SKM-1 treated with dmso at 0.1 percent for 144 hours (cell line): ENCODE data around the gene EFNA2.
"Not testable (repeated sequence)": the region's sequence is repeated elsewhere in the genome, so short reads cannot be mapped to it uniquely, and the experiment has no call there.

ENCODE experiments used
- DNase-seq: peaks from one replicate; lab custom pipeline; 2025; ENCODE audit not compliant: unreplicated experiment; lab: John Stamatoyannopoulos, UW

The EFNA2 gene

DNA sequence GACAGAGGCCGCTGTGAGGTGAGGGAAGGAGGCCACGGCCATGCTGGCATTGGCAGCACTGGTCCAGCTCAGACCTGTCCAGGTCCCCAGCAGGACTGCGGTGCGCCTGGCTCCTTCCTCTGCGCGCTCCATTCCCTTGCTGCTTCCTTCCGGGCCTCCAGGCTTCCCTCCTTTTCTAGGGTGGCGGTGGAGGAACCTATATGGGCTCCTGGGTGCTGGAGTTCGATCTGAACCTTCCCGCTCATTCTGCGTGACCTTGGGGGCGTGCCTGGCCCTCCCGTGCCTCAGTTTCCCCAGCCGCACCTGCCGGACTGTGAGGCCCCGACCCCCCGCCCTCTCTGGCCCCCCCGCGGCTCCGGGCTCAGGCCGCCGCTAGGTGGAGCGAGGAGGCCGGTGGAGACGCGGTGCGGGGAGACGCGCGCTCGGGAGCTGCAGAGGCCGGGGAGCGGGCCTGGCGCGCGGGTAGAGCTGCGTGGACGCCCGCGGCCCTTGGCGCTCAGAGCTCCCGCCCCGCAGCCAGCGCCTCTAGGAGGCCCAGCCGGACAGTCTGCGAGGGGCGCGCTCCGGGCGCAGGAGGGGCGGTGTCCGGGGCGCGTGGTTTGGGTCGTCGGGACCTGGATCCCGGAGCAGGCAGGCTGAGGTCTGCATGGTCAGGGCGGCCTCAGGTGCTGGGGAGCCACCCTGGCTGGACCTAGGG, 29.9 kb downstream of the EFNA2 start:
- DNase-seq: no peak

DNA sequence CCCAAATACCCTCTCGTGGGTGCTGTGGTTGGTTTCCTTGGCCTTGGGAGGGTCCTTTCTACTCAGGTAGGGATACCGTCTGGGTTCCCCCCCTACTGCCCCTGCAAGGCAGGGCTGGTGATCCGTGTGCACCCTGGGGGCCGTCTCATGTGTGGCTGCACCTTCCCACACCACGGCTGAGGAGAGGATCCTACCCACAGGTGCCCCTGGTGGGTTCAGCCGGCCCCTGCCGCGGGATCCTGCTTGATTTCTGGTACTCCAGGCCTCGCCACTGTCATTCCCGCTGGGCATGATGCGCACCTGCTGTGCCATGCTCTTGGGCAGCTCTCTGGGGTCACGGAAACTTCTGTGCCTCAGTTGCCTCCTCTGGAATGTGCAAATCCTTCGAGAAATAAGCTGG, 30.8 kb downstream of the EFNA2 start:
- DNase-seq: no peak

- DNase-seq: no peak
Observed at GRCh38 chr19:1317274-1318003, 31.8 kb downstream of the EFNA2 start.

- no peak for DNase-seq
Observed at GRCh38 chr19:1318678-1319471, 33.2 kb downstream of the EFNA2 start.

- not testable (repeated sequence) for DNase-seq
Observed at GRCh38 chr19:1320282-1320650, 34.6 kb downstream of the EFNA2 start.

DNA sequence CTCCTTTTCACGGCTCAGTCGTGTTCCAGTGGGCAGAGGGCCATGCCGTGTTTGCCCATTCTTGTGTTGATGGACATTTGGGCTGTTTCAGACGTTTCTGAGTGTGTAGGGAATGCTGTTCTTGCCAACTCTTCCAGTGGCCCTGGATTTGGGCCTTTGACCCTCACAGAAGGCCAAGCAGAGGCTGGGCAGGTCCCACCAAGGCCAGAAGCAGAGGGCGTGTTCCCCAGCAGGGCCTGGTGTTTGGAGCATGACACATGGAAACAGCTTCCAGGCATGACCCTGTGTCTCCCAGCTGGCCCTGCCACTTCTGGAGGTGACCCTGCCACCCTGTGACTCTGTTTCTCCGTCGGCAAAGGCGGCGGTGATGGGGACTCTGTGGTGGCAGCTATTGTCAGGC, 35.9 kb downstream of the EFNA2 start:
- DNase-seq: no peak

DNA sequence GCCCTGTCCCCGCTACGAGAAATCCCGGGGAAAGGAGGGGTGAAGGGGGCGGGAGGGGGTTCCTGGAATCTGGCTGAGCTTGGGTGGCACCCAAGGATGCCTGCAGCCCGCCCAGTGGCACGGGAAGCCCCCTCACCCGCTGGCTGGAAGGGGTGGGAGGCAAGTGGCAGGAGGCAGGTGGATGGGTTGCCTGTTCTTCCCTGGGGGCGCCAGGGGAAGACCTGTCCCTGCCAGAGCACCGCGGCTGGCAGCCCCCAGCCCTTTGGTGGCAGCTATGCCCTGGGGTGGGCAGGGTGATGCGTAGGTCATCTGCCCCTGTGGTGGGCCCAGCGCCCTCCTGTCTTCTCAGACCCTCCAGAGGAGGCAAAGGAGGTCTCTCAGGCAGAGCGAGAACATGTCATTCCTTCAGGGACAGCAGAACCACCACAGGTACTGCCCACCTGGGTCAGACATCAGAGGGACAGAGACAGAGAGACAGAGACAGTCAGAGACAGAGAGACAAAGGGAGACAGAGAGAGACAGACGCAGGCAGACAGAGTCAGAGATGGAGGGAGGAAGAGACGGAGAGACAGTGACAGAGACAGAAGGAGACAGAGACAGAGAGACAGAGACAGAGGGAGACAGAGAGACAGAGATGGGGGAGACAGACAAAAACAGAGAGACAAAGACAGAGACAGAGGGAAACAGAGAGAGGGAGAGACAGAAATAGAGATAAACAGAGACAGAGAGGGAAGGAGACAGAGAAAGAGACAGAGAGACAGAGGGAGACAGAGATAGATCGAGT, 36.7 kb downstream of the EFNA2 start:
- no peak for DNase-seq

- DNase-seq: no peak
Observed at GRCh38 chr19:1324249-1324805, 38.7 kb downstream of the EFNA2 start.

- no peak for DNase-seq
Observed at GRCh38 chr19:1324806-1325567, 39.3 kb downstream of the EFNA2 start.

GRCh38 chr19:1325568-1326294, 40.1 kb downstream of the EFNA2 start:
- no peak for DNase-seq

DNA sequence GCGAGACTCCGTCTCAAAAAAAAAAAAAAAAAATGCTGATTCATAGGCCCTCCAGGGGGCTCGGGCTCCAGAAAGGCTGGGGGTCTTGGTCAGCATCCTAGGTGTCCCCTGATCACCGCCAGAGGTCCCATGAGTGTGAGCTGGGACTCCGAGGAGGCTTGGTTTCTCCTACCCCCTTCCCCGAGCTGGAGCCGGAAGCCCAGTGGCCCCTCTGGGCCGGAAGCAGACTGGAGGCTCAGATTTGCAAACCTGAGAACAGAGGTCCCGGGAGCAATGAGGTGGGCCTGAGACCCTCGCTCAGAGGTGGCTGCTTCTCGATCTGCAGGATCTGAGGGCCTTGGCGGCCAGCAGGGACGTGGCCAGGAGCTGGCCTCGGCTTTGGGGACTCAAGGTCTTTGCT, 41.5 kb downstream of the EFNA2 start:
- DNase-seq: no peak

- not testable (repeated sequence) for DNase-seq
Observed at GRCh38 chr19:1332208-1332607, 46.5 kb downstream of the EFNA2 start.

DNA sequence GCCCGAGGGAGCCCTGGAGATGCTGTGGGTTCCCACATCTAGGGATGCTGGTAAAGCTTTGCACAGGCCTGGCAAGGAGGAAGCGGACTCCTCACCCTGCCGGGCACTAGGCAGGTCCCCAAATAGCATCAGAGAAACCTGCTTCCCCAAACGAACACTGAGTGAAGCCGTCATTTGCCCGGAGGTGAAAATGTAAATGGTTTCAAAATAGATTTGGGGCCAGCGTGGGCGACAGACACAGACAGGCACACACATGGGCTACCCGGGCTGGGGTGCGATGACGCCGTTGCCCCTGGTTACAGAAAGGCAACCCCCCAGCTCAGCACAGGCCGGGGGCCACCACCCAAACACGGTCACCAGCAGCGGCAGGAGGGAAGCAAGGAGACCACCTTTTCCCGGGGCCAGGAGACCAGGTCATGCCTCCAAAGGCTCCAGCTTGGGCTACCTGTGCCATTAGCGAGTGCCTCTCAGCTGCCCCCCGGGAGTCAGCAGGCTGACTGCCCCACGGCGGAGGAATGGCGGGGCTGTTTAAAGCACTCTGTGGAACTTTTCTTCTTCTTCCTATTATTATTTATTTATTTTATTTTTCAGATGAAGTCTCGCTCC, 50.5 kb downstream of the EFNA2 start:
- DNase-seq: no peak

DNA sequence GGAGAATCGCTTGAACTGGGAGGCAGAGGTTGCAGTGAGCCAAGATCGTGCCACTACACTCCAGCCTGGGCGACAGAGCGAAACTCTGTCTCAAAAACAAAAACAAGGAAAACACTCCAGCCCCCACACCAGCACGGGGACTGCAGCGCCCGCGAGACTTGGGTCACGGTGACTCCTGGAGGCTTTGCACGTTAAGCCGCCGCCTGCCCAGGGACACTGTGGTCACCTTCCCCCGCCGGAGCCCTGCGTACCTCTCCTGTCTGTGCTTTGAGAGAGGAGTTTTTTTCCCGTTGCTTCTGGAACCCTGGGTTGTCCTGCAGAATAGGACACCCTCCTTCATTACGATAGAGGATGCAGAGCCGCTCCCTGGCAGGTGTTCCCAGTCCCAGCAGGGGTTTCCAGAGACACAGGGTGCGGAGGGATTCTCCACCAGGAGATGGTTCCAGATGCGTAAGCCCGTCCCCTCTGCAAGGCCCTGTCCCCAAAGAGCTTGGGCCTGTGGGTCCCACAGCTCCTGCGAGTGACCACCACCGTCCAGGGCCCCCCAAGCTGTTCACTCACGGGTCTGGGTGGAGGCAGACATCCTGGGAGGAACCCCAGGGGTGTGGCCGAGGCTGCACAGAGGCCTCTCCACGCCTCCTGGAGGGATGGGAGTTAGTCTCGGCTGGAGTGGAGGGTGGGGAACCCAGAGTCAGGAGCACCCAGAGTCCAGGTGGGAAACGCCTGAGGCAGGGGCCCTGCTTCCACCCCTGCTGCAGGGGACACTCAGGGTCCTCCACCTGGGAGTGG, 55.2 kb downstream of the EFNA2 start:
- no peak for DNase-seq

DNA sequence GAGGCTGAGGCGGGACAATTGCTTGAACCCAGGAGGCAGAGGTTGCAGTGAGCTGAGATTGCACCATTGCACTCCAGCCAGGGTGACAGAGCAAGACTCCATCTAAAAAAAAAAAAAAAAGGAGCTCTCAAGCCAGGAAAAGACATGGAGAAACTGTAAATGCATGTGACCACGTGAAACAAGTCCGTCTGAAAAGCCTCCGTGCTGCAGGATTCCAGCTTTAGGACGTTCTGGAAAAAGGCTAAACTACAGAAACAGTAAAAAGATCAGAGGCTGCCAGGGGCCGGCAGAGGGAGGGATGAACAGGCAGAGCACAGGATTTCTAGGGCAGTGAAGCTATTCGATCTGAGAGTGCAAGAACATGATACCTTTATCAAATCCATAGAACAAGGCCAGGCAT, 57.4 kb downstream of the EFNA2 start:
- DNase-seq: no peak

GRCh38 chr19:1349211-1349610, 63.5 kb downstream of the EFNA2 start:
- no peak for DNase-seq

GRCh38 chr19:1350867-1351266, 65.2 kb downstream of the EFNA2 start:
- no peak for DNase-seq
